ENCODE data around the gene TARBP1. TPM values are rescaled to one million over a fixed set of nuclear protein-coding genes. Genes with fewer than 3 reads are reported as not detected.

TARBP1 gene
- total RNA-seq, 1 donor from 2014 or later, result 20.9 TPM

GRCh38 chr1:234438579-234438978, 40.4 kb downstream of the TARBP1 start:
- no peaks in the 10 kb centered on the region for H3K4me1 ChIP-seq
- intact Hi-C loops (cut with DNase I), result no loop called here
- no peaks in the 10 kb centered on the region for H3K27me3 ChIP-seq
- H3K9me3 ChIP-seq, result peaks cover 7% of the 10 kb centered on the region
- TF ChIP-seq POLR2A (IDR thresholded peaks at IDR 0.05) (no peak), POLR2AphosphoS5 (IDR thresholded peaks at IDR 0.05; ENCODE audit: insufficient read depth in 1 of 2, low read depth in 1 of 2) (no peak), CTCF (IDR thresholded peaks at IDR 0.05) (no peak)
- DNase-seq (ENCODE audit: extremely low spot score in 2 of 2), result no peak
- H3K27ac ChIP-seq, result no peak overlapping the region
- no peak overlapping the region for H3K4me3 ChIP-seq
- peaks cover 0 to 18% of the 10 kb centered on the region in 2 donors for H3K36me3 ChIP-seq

- H3K27me3 ChIP-seq, result no peaks in the 10 kb centered on the region
- TF ChIP-seq POLR2A (IDR thresholded peaks at IDR 0.05), result no peak
- no peak for TF ChIP-seq POLR2AphosphoS5 (IDR thresholded peaks at IDR 0.05; ENCODE audit: insufficient read depth in 1 of 2, low read depth in 1 of 2)
- TF ChIP-seq CTCF (IDR thresholded peaks at IDR 0.05), result no peak
- H3K4me3 ChIP-seq, result no peak overlapping the region
- H3K27ac ChIP-seq, result no peak overlapping the region
- intact Hi-C loops (cut with DNase I), result no loop called here
- peaks cover 0 to 20% of the 10 kb centered on the region in 2 donors for H3K36me3 ChIP-seq
- DNase-seq (ENCODE audit: extremely low spot score in 2 of 2), result no peak
- no peaks in the 10 kb centered on the region for H3K4me1 ChIP-seq
- H3K9me3 ChIP-seq, result peaks cover 7% of the 10 kb centered on the region
Observed at GRCh38 chr1:234437423-234438171, 41.4 kb downstream of the TARBP1 start.

- H3K4me3 ChIP-seq, result no peak overlapping the region
- peaks cover 0 to 18% of the 10 kb centered on the region in 2 donors for H3K36me3 ChIP-seq
- TF ChIP-seq POLR2A (IDR thresholded peaks at IDR 0.05), result no peak
- DNase-seq (ENCODE audit: extremely low spot score in 2 of 2), result no peak
- no peaks in the 10 kb centered on the region for H3K4me1 ChIP-seq
- H3K27ac ChIP-seq, result no peak overlapping the region
- H3K27me3 ChIP-seq, result no peaks in the 10 kb centered on the region
- H3K9me3 ChIP-seq, result peaks cover 7% of the 10 kb centered on the region
- intact Hi-C loops (cut with DNase I), result no loop called here
Observed at GRCh38 chr1:234435620-234436019, 43.4 kb downstream of the TARBP1 start.

- Histone ChIP-seq H3K9me3 (peaks cover 4% of the 10 kb centered on the region), H3K36me3 (peaks cover 0 to 15% of the 10 kb centered on the region in 2 donors), H3K4me3 (no peak overlapping the region), H3K4me1 (no peaks in the 10 kb centered on the region), H3K27me3 (no peaks in the 10 kb centered on the region), H3K27ac (no peak overlapping the region)
- DNase-seq (ENCODE audit: extremely low spot score in 2 of 2), result no peak
- TF ChIP-seq CTCF (IDR thresholded peaks at IDR 0.05) (no peak), POLR2A (IDR thresholded peaks at IDR 0.05) (no peak)
- intact Hi-C loops (cut with DNase I), result no loop called here
Observed at GRCh38 chr1:234434706-234435105, 44.3 kb downstream of the TARBP1 start.

- TF ChIP-seq CTCF (IDR thresholded peaks at IDR 0.05) (no peak), POLR2A (IDR thresholded peaks at IDR 0.05) (no peak), POLR2AphosphoS5 (IDR thresholded peaks at IDR 0.05; ENCODE audit: insufficient read depth in 1 of 2, low read depth in 1 of 2) (no peak)
- no peaks in the 10 kb centered on the region for H3K4me1 ChIP-seq
- H3K27ac ChIP-seq, result no peak overlapping the region
- no peak overlapping the region for H3K4me3 ChIP-seq
- no peaks in the 10 kb centered on the region for H3K27me3 ChIP-seq
- peaks cover 0 to 24% of the 10 kb centered on the region in 2 donors for H3K36me3 ChIP-seq
- no peaks in the 10 kb centered on the region for H3K9me3 ChIP-seq
- intact Hi-C loops (cut with DNase I), result no loop called here
- DNase-seq (ENCODE audit: extremely low spot score in 2 of 2), result no peak
Observed at GRCh38 chr1:234433563-234434285, 45.3 kb downstream of the TARBP1 start.

All from vagina (tissue), 2 donors.